ENCODE measurements around the gene YPEL5.

GRCh38 chr2:30135541-30135940, 11.3 kb upstream of the YPEL5 start:
- TF ChIP-seq CTCF (IDR thresholded peaks at IDR 0.05) = no peak
- TF ChIP-seq EP300 (IDR thresholded peaks at IDR 0.05) = no peak
- TF ChIP-seq POLR2A (IDR thresholded peaks at IDR 0.05) = no peak

Data from ovary (tissue), 3 donors.